IMR-90 (cell line): ENCODE data around the gene SLC17A5. TPM values are rescaled to one million over a fixed set of nuclear protein-coding genes. Genes with fewer than 3 reads are reported as not detected.

ENCODE experiments used
- ATAC-seq: fragments of 200-7000 bp; cut with Tn5 transposase; 2 replicates; pipeline ENCODE4 v1.9.1; 2020; ENCODE audit warnings: low read depth, mild to moderate bottlenecking, moderate library complexity
- BruUV-seq: library from RNA; stranded (reverse); fragments of 400-500 nt; replicated peaks from 2 replicates; lab custom pipeline; 2021; lab: Mats Ljungman, UMichigan
- CTCF ChIA-PET: fragments of 300-600 bp; formaldehyde crosslinking; extraction: SDS; loops from one replicate; lab custom pipeline; 2021; ENCODE audit warnings: antibody characterized with exemption; lab: Yijun Ruan, JAX
- POLR2A ChIA-PET: fragments of 300-600 bp; sonication (Branson Sonifier 250); formaldehyde crosslinking; loops from one replicate; lab custom pipeline; 2022; ENCODE audit warnings: antibody characterized with exemption; ENCODE audit not compliant: unreplicated experiment; lab: Charles Lee
- DNase-seq: peaks from one replicate; pipeline ENCODE4 v3.0.0; 2013
- H2AFZ ChIP-seq: replicated peaks from 2 replicates; pipeline ENCODE3; 2013; ENCODE audit warnings: low read length, mild to moderate bottlenecking; ENCODE audit not compliant: poor library complexity
- H2AK5ac ChIP-seq: 2 replicates; pipeline ENCODE4 v1.6.1; 2013; ENCODE audit warnings: low read depth, low read length, inconsistent platforms
- H2AK9ac ChIP-seq: replicated peaks from 2 replicates; pipeline ENCODE3; 2013; ENCODE audit warnings: mild to moderate bottlenecking, low read depth, low read length, moderate library complexity; ENCODE audit not compliant: poor library complexity
- H2BK120ac ChIP-seq: 2 replicates; pipeline ENCODE4 v1.6.1; 2013; ENCODE audit warnings: low read depth, low read length, inconsistent platforms
- H2BK15ac ChIP-seq: 3 replicates; pipeline ENCODE4 v1.6.1; 2013; ENCODE audit warnings: low read depth, low read length, inconsistent platforms
- H2BK20ac ChIP-seq: 2 replicates; pipeline ENCODE4 v1.6.1; 2013; ENCODE audit warnings: low read depth, mild to moderate bottlenecking, inconsistent platforms, low read length, moderate library complexity
- H2BK5ac ChIP-seq: 2 replicates; pipeline ENCODE4 v1.6.1; 2013; ENCODE audit warnings: mild to moderate bottlenecking, low read depth, low read length, inconsistent platforms; ENCODE audit not compliant: poor library complexity, severe bottlenecking
- H3K14ac ChIP-seq: replicated peaks from 2 replicates; pipeline ENCODE4 v1.6.1; 2013; ENCODE audit warnings: low read depth, low read length, inconsistent platforms
- H3K18ac ChIP-seq: 2 replicates; pipeline ENCODE4 v1.6.1; 2013; ENCODE audit warnings: low read depth, low read length, control low read depth
- H3K23ac ChIP-seq: 2 replicates; pipeline ENCODE4 v1.6.1; 2013; ENCODE audit warnings: low read depth, low read length, inconsistent platforms
- H3K27ac ChIP-seq: 2 replicates; pipeline ENCODE4 v1.5.1; 2013; ENCODE audit warnings: mild to moderate bottlenecking, control low read depth, low read length; ENCODE audit not compliant: insufficient read depth
- H3K27me3 ChIP-seq: 2 replicates; pipeline ENCODE4 v1.6.1; 2013; ENCODE audit warnings: low read length; ENCODE audit not compliant: control insufficient read depth, insufficient read depth
- H3K36me3 ChIP-seq: 2 replicates; pipeline ENCODE4 v1.6.1; 2013; ENCODE audit warnings: low read length, mixed read lengths; ENCODE audit not compliant: control insufficient read depth, insufficient read depth
- H3K4ac ChIP-seq: 2 replicates; pipeline ENCODE4 v1.6.1; 2013; ENCODE audit warnings: low read depth, low read length, inconsistent platforms
- H3K4me1 ChIP-seq: 2 replicates; pipeline ENCODE4 v1.6.1; 2013; ENCODE audit warnings: low read length, mixed read lengths; ENCODE audit not compliant: control insufficient read depth, insufficient read depth
- H3K4me2 ChIP-seq: 2 replicates; pipeline ENCODE4 v1.6.1; 2013; ENCODE audit warnings: low read depth, mild to moderate bottlenecking, control low read depth, low read length, moderate library complexity
- H3K4me3 ChIP-seq: 2 replicates; pipeline ENCODE4 v1.5.1; 2013; ENCODE audit warnings: low read depth, mild to moderate bottlenecking, control low read depth, low read length, moderate library complexity; ENCODE audit not compliant: insufficient read depth
- H3K56ac ChIP-seq: 2 replicates; pipeline ENCODE4 v1.6.1; 2013; ENCODE audit warnings: low read length, inconsistent platforms; ENCODE audit not compliant: insufficient read depth; ENCODE audit errors: extremely low read depth
- H3K79me1 ChIP-seq, 2 experiments: 2 replicates each; pipeline ENCODE4 v1.6.1; 2013; ENCODE audit warnings: low read length in 2 of 2, inconsistent platforms in 1 of 2, low read depth in 1 of 2
- H3K9ac ChIP-seq: 2 replicates; pipeline ENCODE4 v1.6.1; 2013; ENCODE audit warnings: low read depth, low read length, control low read depth
- H3K9me1 ChIP-seq: 2 replicates; pipeline ENCODE4 v1.6.1; 2013; ENCODE audit warnings: low read length, inconsistent platforms; ENCODE audit not compliant: insufficient read depth
- H3K9me3 ChIP-seq: 2 replicates; pipeline ENCODE4 v1.6.1; 2013; ENCODE audit warnings: low read length; ENCODE audit not compliant: control insufficient read depth, insufficient read depth
- H4K20me1 ChIP-seq: 2 replicates; pipeline ENCODE4 v1.6.1; 2013; ENCODE audit warnings: low read length, inconsistent platforms; ENCODE audit not compliant: insufficient read depth
- H4K5ac ChIP-seq: 2 replicates; pipeline ENCODE4 v1.6.1; 2013; ENCODE audit warnings: mild to moderate bottlenecking, low read depth, low read length, control low read depth
- H4K8ac ChIP-seq, 2 experiments: 2 replicates each; pipeline ENCODE4 v1.6.1; 2013; ENCODE audit warnings: low read depth in 2 of 2, low read length in 2 of 2, control low read depth in 1 of 2, inconsistent platforms in 1 of 2
- H4K91ac ChIP-seq: 2 replicates; pipeline ENCODE4 v1.6.1; 2013; ENCODE audit warnings: low read depth, low read length, inconsistent platforms; ENCODE audit not compliant: insufficient read depth
- BHLHE40 ChIP-seq: fragments of 150-350 bp; IDR thresholded peaks from 2 replicates; pipeline ENCODE4 v1.6.1; 2016; ENCODE audit warnings: mild to moderate bottlenecking, low read depth, low read length
- CEBPB ChIP-seq: IDR thresholded peaks from 2 replicates; pipeline ENCODE4 v1.6.1; 2012; ENCODE audit warnings: low read depth, low read length, improper control_type of control experiment
- CTCF ChIP-seq: conservative IDR thresholded peaks from 2 replicates; pipeline ENCODE4 v1.5.1; 2012; ENCODE audit warnings: mild to moderate bottlenecking, low read depth, low read length, improper control_type of control experiment
- FOS ChIP-seq: fragments of 150-350 bp; IDR thresholded peaks from 2 replicates; pipeline ENCODE4 v1.6.1; 2016; ENCODE audit warnings: low read depth, low read length
- MAZ ChIP-seq: IDR thresholded peaks from 2 replicates; pipeline ENCODE4 v1.6.1; 2012; ENCODE audit warnings: low read depth, mild to moderate bottlenecking, low read length, improper control_type of control experiment, moderate library complexity, borderline replicate concordance
- NFE2L2 ChIP-seq: fragments of 150-350 bp; IDR thresholded peaks from 2 replicates; pipeline ENCODE4 v1.6.1; 2016; ENCODE audit warnings: low read depth, mild to moderate bottlenecking, low read length
- RFX5 ChIP-seq: IDR thresholded peaks from 2 replicates; pipeline ENCODE4 v1.8.0; 2012; ENCODE audit warnings: low read depth, mild to moderate bottlenecking, low read length, moderate library complexity
- WGBS, 2 experiments: methylation state at CpG; one replicate each; pipeline versions ENCODE4 v1.1.5 to v1.1.7; 2013; ENCODE audit warnings: missing lambda C conversion rate in 2 of 2; ENCODE audit not compliant: insufficient read length in 1 of 2; ENCODE audit errors: extremely low coverage in 2 of 2; 5-methylcytosine and 5-hydroxymethylcytosine counted together
- dilution Hi-C: fragments of 300-500 bp; cut with HindIII; formaldehyde crosslinking; loops from one replicate; pipeline ENCODE4 v1.14.3; 2018; ENCODE audit warnings: low sequenced_read_pairs; ENCODE audit not compliant: unreplicated experiment
- in situ Hi-C: fragments of 300-500 bp; cut with MboI; formaldehyde crosslinking; loops from 3 replicates; pipeline ENCODE4 v1.14.3; 2019; ENCODE audit warnings: low sequenced_read_pairs, inconsistent platforms, mixed read lengths
- intact Hi-C: fragments of 100-400 bp; cut with micrococcal nuclease; formaldehyde crosslinking; loops from 2 replicates; pipeline ENCODE4 v1.10.0; 2022
- polyA plus RNA-seq, 3 experiments: library from polyadenylated mRNA; depleted of rRNA; stranded (reverse); fragments of >200 nt; gene quantifications; 2 replicates each; pipeline ENCODE4 v1.2.3, GENCODE V29; 2012; ENCODE audit warnings: low replicate concordance in 1 of 3
- total RNA-seq: library from RNA; depleted of rRNA; stranded (reverse); fragments of >200 nt; gene quantifications from 2 replicates; pipeline ENCODE4 v1.2.3, GENCODE V29; 2012

Gene SLC17A5
- total and polyA plus RNA-seq, 2 of the 4 experiments (the other 2 are of a cell fraction): 20.8 to 27.2 TPM

DNA sequence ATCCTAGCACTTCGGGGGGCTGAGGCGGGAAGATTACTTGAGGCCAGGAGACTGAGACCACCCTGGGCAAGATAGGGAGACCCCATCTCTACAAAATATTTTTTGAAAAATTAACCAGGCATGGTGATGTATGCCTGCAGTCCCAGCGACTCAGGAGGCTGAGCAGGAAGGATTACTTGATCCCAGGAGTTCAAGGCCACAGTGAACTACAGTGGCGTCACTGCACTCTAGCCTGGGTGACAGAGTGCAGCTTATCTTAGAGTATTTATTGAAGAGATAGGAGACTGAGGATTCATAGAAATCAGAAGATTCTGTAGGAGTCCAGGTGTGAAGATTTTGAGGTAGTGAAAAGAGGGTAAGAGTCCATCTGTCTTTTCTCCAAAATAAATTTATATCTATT is 45.0 kb downstream of the SLC17A5 start:
- Histone ChIP-seq H3K9me1 (no peaks in the 10 kb centered on the region), H3K27me3 (no peaks in the 10 kb centered on the region), H3K4ac (no peak overlapping the region), H4K5ac (no peak overlapping the region), H3K9me3 (no peaks in the 10 kb centered on the region), H3K14ac (no peak overlapping the region), H3K56ac (no peak overlapping the region), H2AFZ (no peak overlapping the region), H2AK5ac (no peak overlapping the region), H3K9ac (no peak overlapping the region), H3K23ac (no peak overlapping the region), H2BK20ac (no peak overlapping the region), H2AK9ac (no peak overlapping the region), H3K4me1 (no peaks in the 10 kb centered on the region; the same call in 1 of the 2 replicates), H3K36me3 (peaks cover 8% of the 10 kb centered on the region), H2BK15ac (no peak overlapping the region), H3K18ac (no peak overlapping the region), H3K4me2 (no peak overlapping the region), H4K8ac (no peak overlapping the region), H4K20me1 (no peaks in the 10 kb centered on the region), H2BK5ac (no peak overlapping the region), H3K27ac (no peak overlapping the region), H3K4me3 (no peak overlapping the region), H4K91ac (no peak overlapping the region), H2BK120ac (no peak overlapping the region), H3K79me1 (peaks cover 0 to 5% of the 10 kb centered on the region in 2 experiments; a peak in 1 of 4 replicates)
- ATAC-seq (no peak), DNase-seq (no peak)
- BruUV-seq: no TSS peak
- CTCF ChIA-PET: no interaction called here
- in situ Hi-C loops: loop anchor here (25.0 kb wide), 1 partner anchor 321 kb away; no protein-coding TSS in a partner anchor
- POLR2A ChIA-PET: no interaction called here
- intact Hi-C loops: no loop called here
- dilution Hi-C loops: loop anchor here (10.0 kb wide), 1 partner anchor 114 kb away; no protein-coding TSS in a partner anchor
- no CpG with 5 or more reads among the region's 4 CpGs for WGBS, 2 experiments
- TF ChIP-seq CEBPB: no peak
- no peak for TF ChIP-seq RFX5
- no peak for TF ChIP-seq NFE2L2
- TF ChIP-seq MAZ: no peak
- no peak for TF ChIP-seq BHLHE40
- TF ChIP-seq CTCF: no peak
- TF ChIP-seq FOS: no peak
